ENCODE data around the gene NME5. TPM values are rescaled to one million over a fixed set of nuclear protein-coding genes. Genes with fewer than 3 reads are reported as not detected.

The NME5 gene
- total and polyA plus RNA-seq, 7 experiments from 2014 or later: not detected

DNA sequence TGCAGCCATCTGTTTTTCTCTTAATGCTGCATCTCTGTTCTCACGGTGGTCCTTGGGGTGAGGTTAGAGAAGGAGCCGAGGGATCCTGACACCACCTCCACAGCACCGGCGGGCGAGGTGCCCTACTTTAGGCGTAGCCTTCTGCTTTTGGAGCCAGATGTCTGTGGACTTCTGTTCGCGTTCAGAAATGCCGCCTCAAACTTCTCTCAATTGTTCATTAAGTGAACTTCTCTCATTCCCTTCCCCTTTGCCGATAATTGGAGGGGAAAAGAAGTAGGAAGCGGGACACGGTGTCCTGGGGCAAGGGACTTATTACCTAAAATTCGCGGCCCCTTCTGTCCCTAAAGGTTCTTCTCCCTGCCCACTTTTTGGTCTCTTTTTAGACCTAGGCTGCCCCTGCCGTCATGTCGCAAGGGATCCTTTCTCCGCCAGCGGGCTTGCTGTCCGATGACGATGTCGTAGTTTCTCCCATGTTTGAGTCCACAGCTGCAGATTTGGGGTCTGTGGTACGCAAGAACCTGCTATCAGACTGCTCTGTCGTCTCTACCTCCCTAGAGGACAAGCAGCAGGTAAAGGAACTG, 40.1 kb upstream of the NME5 start:
- H3K4me3 ChIP-seq (ENCODE audit: low read length): peak overlapping the region; percentile 85
- H3K4me1 ChIP-seq (ENCODE audit: control insufficient read depth in 2 of 2, insufficient read depth in 2 of 2, low read length in 2 of 2): peaks cover 10 to 15% of the 10 kb centered on the region in 2 donors
- no peak for ATAC-seq
- Mint-ChIP-seq H3K4me3 (no peak overlapping the region), H3K36me3 (peaks cover 0 to 24% (median 4%) of the 10 kb centered on the region in 5 donors), H3K4me1 (peaks cover 0 to 42% (median 14%) of the 10 kb centered on the region in 7 donors), H3K27ac (peak overlapping the region in 1 of 9 donors; percentile 38), H3K9me3 (no peaks in the 10 kb centered on the region), H3K27me3 (no peaks in the 10 kb centered on the region)
- POLR2A ChIA-PET: interaction anchor here (0.9 to 1.7 kb wide), 4 partner anchors 34 to 396 kb away, joined by 3 to 8 read pairs (median 4); partner anchors contain the start of genes CDC23, ETF1 and HSPA9
- intact Hi-C loops (cut with micrococcal nuclease): loop anchor here (2.0 to 10.0 kb wide), 8 partner anchors 147 to 1381 kb away; partner anchors contain the start of genes CDC25C (in 1 of the 2), FAM13B (in 1 of the 2), FAM53C (in 1 of the 2) and HNRNPA0 (in 1 of the 2)
- no peak overlapping the region for H3K27ac ChIP-seq (ENCODE audit: low read depth, low read length)
- peak in 1 of 9 donors; percentile 23 for DNase-seq
- no peaks in the 10 kb centered on the region for H3K27me3 ChIP-seq (ENCODE audit: control insufficient read depth in 2 of 2, insufficient read depth in 2 of 2, low read length in 2 of 2)
- no peaks in the 10 kb centered on the region for H3K9me3 ChIP-seq (ENCODE audit: control insufficient read depth in 2 of 3, low read length in 3 of 3)
- CTCF ChIA-PET: interaction anchor here (0.5 to 1.6 kb wide), 4 partner anchors 17 to 233 kb away, joined by 3 to 5 read pairs (median 4); partner anchors contain the start of gene KDM3B
- H3K36me3 ChIP-seq (ENCODE audit: control insufficient read depth in 2 of 3, insufficient read depth in 3 of 3, low read length in 3 of 3): peaks cover 0 to 20% (median 4%) of the 10 kb centered on the region in 3 experiments

DNA sequence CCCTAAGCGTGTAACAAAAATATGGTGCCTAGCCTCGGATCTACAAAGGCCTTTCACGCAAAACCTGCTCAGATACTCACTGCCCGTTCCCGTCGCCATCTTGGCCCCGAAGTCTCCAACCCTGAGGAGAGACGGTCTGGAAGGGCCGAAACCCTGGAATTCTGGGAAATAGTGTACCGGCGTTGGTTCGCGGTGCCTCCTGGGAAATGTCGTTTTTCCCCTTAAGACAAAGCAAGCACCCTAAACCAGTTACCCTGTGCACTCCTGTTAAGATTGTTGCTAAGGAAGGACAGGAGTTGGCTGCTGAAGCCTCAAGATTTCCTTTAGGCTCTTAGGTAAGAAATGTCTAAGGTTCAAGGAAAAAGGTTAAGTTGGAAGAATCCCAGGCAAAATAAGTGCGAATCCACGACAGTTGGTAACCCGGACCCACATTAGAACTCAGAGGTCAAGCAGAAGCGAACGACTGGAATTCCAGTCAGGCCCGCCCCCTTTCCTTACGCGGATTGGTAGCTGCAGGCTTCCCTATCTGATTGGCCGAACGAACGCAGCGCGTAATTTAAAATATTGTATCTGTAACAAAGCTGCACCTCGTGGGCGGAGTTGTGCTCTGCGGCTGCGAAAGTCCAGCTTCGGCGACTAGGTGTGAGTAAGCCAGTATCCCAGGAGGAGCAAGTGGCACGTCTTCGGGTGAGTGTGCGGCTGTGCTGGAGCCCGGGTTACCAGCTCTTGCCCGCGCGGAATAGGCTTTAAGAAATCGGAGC, 39.5 kb upstream of the NME5 start, which contains the start of the genes BRD8 and KIF20A:
BRD8 (minus strand) TSS at position 115 of the 761 bp plus-strand sequence; CDS start at position 99, 16 bp downstream.
KIF20A (plus strand) TSS at position 597 of the 761 bp plus-strand sequence. CDS start 569 bp downstream, outside the sequence.
- peak within 1 kb of the TSS; percentile 74 for H3K27ac ChIP-seq (ENCODE audit: low read depth, low read length)
- Mint-ChIP-seq H3K4me1 (peaks cover 0 to 45% (median 17%) of the 10 kb centered on the region in 7 donors), H3K36me3 (peaks cover 0 to 21% (median 7%) of the 10 kb centered on the region in 5 donors), H3K27me3 (no peaks in the 10 kb centered on the region), H3K9me3 (no peaks in the 10 kb centered on the region), H3K4me3 (peak within 1 kb of the TSS in 2 of 10 donors; percentile 23 to 51), H3K27ac (peak within 1 kb of the TSS in 2 of 9 donors; percentile 38 to 60)
- DNase-seq: peak; percentile 62 to 89 (median 84)
- no peaks in the 10 kb centered on the region for H3K27me3 ChIP-seq (ENCODE audit: control insufficient read depth in 2 of 2, insufficient read depth in 2 of 2, low read length in 2 of 2)
- H3K4me1 ChIP-seq (ENCODE audit: control insufficient read depth in 2 of 2, insufficient read depth in 2 of 2, low read length in 2 of 2): peaks cover 10 to 15% of the 10 kb centered on the region in 2 donors
- CTCF ChIA-PET: interaction anchor here (0.5 to 1.6 kb wide), 4 partner anchors 17 to 233 kb away, joined by 3 to 5 read pairs (median 4); partner anchors contain the start of gene KDM3B
- H3K9me3 ChIP-seq (ENCODE audit: control insufficient read depth in 2 of 3, low read length in 3 of 3): no peaks in the 10 kb centered on the region
- ATAC-seq: peak; percentile 92
- H3K4me3 ChIP-seq (ENCODE audit: low read length): peak within 1 kb of the TSS; percentile 85
- H3K36me3 ChIP-seq (ENCODE audit: control insufficient read depth in 2 of 3, insufficient read depth in 3 of 3, low read length in 3 of 3): peaks cover 0 to 22% (median 4%) of the 10 kb centered on the region in 3 experiments
- POLR2A ChIA-PET: interaction anchor here (0.9 to 3.0 kb wide), 5 partner anchors 34 to 396 kb away, joined by 3 to 9 read pairs (median 4); partner anchors contain the start of genes CDC23, ETF1, FAM53C and HSPA9
- intact Hi-C loops (cut with micrococcal nuclease): loop anchor here (1.0 to 10.0 kb wide), 18 partner anchors 35 to 1382 kb away; partner anchors contain the start of genes CDC23 (in 2 of the 2), CDC25C (in 2 of the 2), ETF1 (in 2 of the 2) and HNRNPA0 (in 2 of the 2)

DNA sequence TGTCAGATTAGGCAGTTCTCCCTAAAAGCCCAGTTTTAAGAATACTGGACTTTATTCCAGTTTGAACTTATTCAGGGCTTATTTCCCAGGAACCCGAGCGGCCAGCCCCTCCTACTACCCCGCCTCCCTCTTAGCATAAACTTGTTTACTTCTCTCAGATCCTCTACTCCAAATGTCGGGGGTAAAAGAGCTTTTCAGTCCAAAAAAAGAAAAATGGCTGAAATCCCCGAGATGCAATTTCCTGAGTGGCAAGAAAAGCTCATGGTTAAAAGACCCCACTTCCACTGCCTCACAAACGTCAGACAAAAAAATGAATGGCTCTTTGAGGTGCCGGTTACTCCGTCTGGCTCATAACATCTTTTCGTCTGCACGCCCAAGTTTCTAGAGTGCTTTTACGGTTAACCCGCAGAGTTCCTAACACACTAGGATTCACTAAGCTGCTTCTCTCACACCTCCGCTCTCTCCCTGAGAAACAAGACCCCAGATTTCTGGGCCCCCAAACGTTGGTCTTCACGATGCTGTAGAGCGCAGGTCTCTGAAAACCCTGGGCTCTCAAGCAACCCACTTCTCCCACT, 38.8 kb upstream of the NME5 start:
- Mint-ChIP-seq H3K36me3 (peaks cover 0 to 22% (median 10%) of the 10 kb centered on the region in 5 donors), H3K4me1 (peaks cover 0 to 48% (median 20%) of the 10 kb centered on the region in 7 donors), H3K27ac (no peak overlapping the region), H3K4me3 (no peak overlapping the region), H3K9me3 (no peaks in the 10 kb centered on the region), H3K27me3 (no peaks in the 10 kb centered on the region)
- ATAC-seq (peak; percentile 29), DNase-seq (peak in 4 of 9 donors; percentile 7 to 31 (median 26))
- POLR2A ChIA-PET: interaction anchor here (0.6 to 3.0 kb wide), 10 partner anchors 8 to 513 kb away, joined by 3 to 9 read pairs (median 4); partner anchors contain the start of genes CDC23, ETF1, FAM53C and HSPA9
- no peaks in the 10 kb centered on the region for H3K9me3 ChIP-seq (ENCODE audit: control insufficient read depth in 2 of 3, low read length in 3 of 3)
- peak overlapping the region; percentile 74 for H3K27ac ChIP-seq (ENCODE audit: low read depth, low read length)
- peaks cover 10 to 15% of the 10 kb centered on the region in 2 donors for H3K4me1 ChIP-seq (ENCODE audit: control insufficient read depth in 2 of 2, insufficient read depth in 2 of 2, low read length in 2 of 2)
- H3K27me3 ChIP-seq (ENCODE audit: control insufficient read depth in 2 of 2, insufficient read depth in 2 of 2, low read length in 2 of 2): no peaks in the 10 kb centered on the region
- peak overlapping the region; percentile 85 for H3K4me3 ChIP-seq (ENCODE audit: low read length)
- CTCF ChIA-PET: interaction anchor here (0.6 to 1.6 kb wide), 5 partner anchors 101 to 1170 kb away, joined by 3 to 7 read pairs (median 4); partner anchors contain the start of gene KDM3B
- intact Hi-C loops (cut with micrococcal nuclease): loop anchor here (1.0 to 10.0 kb wide), 18 partner anchors 35 to 1383 kb away; partner anchors contain the start of genes CDC23 (in 2 of the 2), CDC25C (in 2 of the 2), ETF1 (in 2 of the 2) and HNRNPA0 (in 2 of the 2)
- peaks cover 0 to 28% (median 4%) of the 10 kb centered on the region in 3 experiments for H3K36me3 ChIP-seq (ENCODE audit: control insufficient read depth in 2 of 3, insufficient read depth in 3 of 3, low read length in 3 of 3)

DNA sequence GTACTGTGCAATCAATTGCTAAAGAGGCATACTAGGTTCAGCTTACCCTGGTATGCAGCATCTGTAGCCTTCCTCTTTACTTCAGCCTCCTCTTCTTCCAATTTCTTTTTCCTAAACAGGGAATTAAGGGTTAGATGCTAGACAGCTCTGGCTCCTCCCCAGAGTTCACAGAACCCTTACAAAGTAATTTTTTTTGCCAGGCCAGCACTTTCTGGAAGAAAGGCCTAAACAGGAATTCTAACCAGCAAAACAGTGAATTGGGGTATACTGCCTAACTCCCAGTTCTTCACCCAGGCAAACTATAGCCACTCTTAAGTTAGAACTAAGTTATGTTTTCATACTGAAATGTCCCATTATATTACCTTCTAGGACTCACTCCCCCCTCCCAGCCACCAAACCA, 31.1 kb upstream of the NME5 start:
- no peak for DNase-seq
- POLR2A ChIA-PET: no interaction called here
- H3K27me3 Mint-ChIP-seq: no peaks in the 10 kb centered on the region
- H3K4me3 Mint-ChIP-seq: no peak overlapping the region
- H3K9me3 Mint-ChIP-seq: no peaks in the 10 kb centered on the region
- peaks cover 14 to 61% (median 45%) of the 10 kb centered on the region in 5 donors for H3K36me3 Mint-ChIP-seq
- no peak overlapping the region for H3K27ac Mint-ChIP-seq
- H3K27ac ChIP-seq (ENCODE audit: low read depth, low read length): no peak overlapping the region
- no peaks in the 10 kb centered on the region for H3K27me3 ChIP-seq (ENCODE audit: control insufficient read depth in 2 of 2, insufficient read depth in 2 of 2, low read length in 2 of 2)
- CTCF ChIA-PET: no interaction called here
- intact Hi-C loops (cut with micrococcal nuclease): loop anchor here in 1 of 2 donors (10.0 kb wide), 1 partner anchor 1125 kb away; the partner anchor contains the start of gene MATR3
- no peak for ATAC-seq
- peaks cover 23 to 96% (median 45%) of the 10 kb centered on the region in 3 experiments for H3K36me3 ChIP-seq (ENCODE audit: control insufficient read depth in 2 of 3, insufficient read depth in 3 of 3, low read length in 3 of 3)
- no peak overlapping the region for H3K4me3 ChIP-seq (ENCODE audit: low read length)
- H3K9me3 ChIP-seq (ENCODE audit: control insufficient read depth in 2 of 3, low read length in 3 of 3): no peaks in the 10 kb centered on the region
- H3K4me1 ChIP-seq (ENCODE audit: control insufficient read depth in 2 of 2, insufficient read depth in 2 of 2, low read length in 2 of 2): no peaks in the 10 kb centered on the region
- peaks cover 0 to 15% (median 8%) of the 10 kb centered on the region in 7 donors for H3K4me1 Mint-ChIP-seq

DNA sequence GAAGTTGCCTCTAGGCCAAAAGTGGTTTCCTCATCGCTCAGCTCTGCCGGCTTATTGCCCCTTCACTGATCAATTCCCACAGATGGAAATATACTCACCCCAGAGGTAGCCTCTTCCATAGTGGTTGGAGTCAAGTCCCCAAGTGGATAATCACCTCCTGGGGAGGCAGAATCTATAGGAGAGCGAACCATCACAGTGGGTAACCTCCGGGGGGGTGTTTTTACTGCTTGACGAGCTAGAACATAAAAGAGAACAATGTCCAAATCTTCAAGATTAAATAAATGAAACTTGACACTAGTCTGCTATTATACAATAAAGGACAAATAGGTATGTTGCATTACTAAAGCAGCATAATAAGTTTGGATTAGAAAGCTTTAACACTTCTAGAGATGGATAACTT, 29.9 kb upstream of the NME5 start:
- Histone ChIP-seq H3K27me3 (ENCODE audit: control insufficient read depth in 2 of 2, insufficient read depth in 2 of 2, low read length in 2 of 2) (no peaks in the 10 kb centered on the region), H3K9me3 (ENCODE audit: control insufficient read depth in 2 of 3, low read length in 3 of 3) (no peaks in the 10 kb centered on the region), H3K36me3 (ENCODE audit: control insufficient read depth in 2 of 3, insufficient read depth in 3 of 3, low read length in 3 of 3) (peaks cover 26 to 96% (median 56%) of the 10 kb centered on the region in 3 experiments), H3K27ac (ENCODE audit: low read depth, low read length) (no peak overlapping the region), H3K4me1 (ENCODE audit: control insufficient read depth in 2 of 2, insufficient read depth in 2 of 2, low read length in 2 of 2) (no peaks in the 10 kb centered on the region), H3K4me3 (ENCODE audit: low read length) (no peak overlapping the region)
- no peak overlapping the region for H3K27ac Mint-ChIP-seq
- intact Hi-C loops (cut with micrococcal nuclease): no loop called here
- ChIA-PET POLR2A (no interaction called here), CTCF (no interaction called here)
- no peaks in the 10 kb centered on the region for H3K27me3 Mint-ChIP-seq
- peaks cover 0 to 11% (median 6%) of the 10 kb centered on the region in 7 donors for H3K4me1 Mint-ChIP-seq
- H3K9me3 Mint-ChIP-seq: no peaks in the 10 kb centered on the region
- no peak for ATAC-seq
- peaks cover 25 to 69% (median 51%) of the 10 kb centered on the region in 5 donors for H3K36me3 Mint-ChIP-seq
- DNase-seq: no peak
- H3K4me3 Mint-ChIP-seq: no peak overlapping the region
